Measurements from ENCODE around the gene HIKESHI.

DNA sequence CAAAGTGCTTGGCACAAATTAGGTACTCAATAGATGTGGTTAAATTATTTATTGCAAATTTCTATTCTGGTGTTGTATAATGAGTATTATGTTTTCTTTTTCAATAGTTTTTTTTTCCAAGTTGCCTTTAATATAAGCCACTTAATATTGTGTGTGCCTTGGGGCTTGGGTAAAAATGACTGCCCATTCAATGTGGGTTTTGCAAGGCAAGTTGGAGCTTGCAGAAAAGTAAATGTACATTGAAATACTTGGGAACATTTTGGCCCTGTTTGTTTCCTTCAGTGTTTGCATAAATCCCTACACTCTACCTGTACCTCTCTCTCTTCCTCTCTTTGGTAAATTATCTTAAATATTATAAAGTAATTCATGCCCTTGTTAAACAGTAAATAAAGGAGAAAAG lies 70.5 kb downstream of the HIKESHI start:
- TF ChIP-seq TCF7L2 (IDR thresholded peaks at IDR 0.05; ENCODE audit: borderline replicate concordance, extremely low read depth, insufficient read depth, insufficient read length) (no peak), POLR2A (IDR thresholded peaks at IDR 0.05; ENCODE audit: borderline replicate concordance, extremely low read depth, insufficient read depth, insufficient read length) (no peak), ZNF274 (IDR thresholded peaks at IDR 0.05; ENCODE audit: low read depth, low read length) (no peak), FOSL1 (IDR thresholded peaks at IDR 0.05; ENCODE audit: low read depth) (no peak), POLR2AphosphoS5 (IDR thresholded peaks at IDR 0.05; ENCODE audit: low read depth, low read length) (no peak), MAX (IDR thresholded peaks at IDR 0.05) (no peak), CBX3 (IDR thresholded peaks at IDR 0.05; ENCODE audit: low read depth) (no peak), RAD21 (IDR thresholded peaks at IDR 0.05; ENCODE audit: low read depth) (no peak)
- TF ChIP-seq, protein P1, sequence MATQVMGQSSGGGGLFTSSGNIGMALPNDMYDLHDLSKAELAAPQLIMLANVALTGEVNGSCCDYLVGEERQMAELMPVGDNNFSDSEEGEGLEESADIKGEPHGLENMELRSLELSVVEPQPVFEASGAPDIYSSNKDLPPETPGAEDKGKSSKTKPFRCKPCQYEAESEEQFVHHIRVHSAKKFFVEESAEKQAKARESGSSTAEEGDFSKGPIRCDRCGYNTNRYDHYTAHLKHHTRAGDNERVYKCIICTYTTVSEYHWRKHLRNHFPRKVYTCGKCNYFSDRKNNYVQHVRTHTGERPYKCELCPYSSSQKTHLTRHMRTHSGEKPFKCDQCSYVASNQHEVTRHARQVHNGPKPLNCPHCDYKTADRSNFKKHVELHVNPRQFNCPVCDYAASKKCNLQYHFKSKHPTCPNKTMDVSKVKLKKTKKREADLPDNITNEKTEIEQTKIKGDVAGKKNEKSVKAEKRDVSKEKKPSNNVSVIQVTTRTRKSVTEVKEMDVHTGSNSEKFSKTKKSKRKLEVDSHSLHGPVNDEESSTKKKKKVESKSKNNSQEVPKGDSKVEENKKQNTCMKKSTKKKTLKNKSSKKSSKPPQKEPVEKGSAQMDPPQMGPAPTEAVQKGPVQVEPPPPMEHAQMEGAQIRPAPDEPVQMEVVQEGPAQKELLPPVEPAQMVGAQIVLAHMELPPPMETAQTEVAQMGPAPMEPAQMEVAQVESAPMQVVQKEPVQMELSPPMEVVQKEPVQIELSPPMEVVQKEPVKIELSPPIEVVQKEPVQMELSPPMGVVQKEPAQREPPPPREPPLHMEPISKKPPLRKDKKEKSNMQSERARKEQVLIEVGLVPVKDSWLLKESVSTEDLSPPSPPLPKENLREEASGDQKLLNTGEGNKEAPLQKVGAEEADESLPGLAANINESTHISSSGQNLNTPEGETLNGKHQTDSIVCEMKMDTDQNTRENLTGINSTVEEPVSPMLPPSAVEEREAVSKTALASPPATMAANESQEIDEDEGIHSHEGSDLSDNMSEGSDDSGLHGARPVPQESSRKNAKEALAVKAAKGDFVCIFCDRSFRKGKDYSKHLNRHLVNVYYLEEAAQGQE (IDR thresholded peaks at IDR 0.05; ENCODE audit: low read depth), result no peak
- TF ChIP-seq, protein P2, sequence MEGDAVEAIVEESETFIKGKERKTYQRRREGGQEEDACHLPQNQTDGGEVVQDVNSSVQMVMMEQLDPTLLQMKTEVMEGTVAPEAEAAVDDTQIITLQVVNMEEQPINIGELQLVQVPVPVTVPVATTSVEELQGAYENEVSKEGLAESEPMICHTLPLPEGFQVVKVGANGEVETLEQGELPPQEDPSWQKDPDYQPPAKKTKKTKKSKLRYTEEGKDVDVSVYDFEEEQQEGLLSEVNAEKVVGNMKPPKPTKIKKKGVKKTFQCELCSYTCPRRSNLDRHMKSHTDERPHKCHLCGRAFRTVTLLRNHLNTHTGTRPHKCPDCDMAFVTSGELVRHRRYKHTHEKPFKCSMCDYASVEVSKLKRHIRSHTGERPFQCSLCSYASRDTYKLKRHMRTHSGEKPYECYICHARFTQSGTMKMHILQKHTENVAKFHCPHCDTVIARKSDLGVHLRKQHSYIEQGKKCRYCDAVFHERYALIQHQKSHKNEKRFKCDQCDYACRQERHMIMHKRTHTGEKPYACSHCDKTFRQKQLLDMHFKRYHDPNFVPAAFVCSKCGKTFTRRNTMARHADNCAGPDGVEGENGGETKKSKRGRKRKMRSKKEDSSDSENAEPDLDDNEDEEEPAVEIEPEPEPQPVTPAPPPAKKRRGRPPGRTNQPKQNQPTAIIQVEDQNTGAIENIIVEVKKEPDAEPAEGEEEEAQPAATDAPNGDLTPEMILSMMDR (IDR thresholded peaks at IDR 0.05 in 2 of 3, conservative IDR thresholded peaks at IDR 0.05 in 1 of 3; ENCODE audit: borderline replicate concordance in 1 of 3, insufficient read depth in 1 of 3, low read depth in 2 of 3, low read length in 2 of 3), result no peak
- TF ChIP-seq, protein P3, sequence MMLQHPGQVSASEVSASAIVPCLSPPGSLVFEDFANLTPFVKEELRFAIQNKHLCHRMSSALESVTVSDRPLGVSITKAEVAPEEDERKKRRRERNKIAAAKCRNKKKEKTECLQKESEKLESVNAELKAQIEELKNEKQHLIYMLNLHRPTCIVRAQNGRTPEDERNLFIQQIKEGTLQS (IDR thresholded peaks at IDR 0.05), result no peak
